GM10847 (cell line): Measurements from ENCODE around the gene KRT81.

Source experiments
- POLR2A ChIP-seq: IDR thresholded peaks from 2 replicates; pipeline ENCODE4 v1.6.1; 2011; ENCODE audit not compliant: insufficient read length; ENCODE audit errors: extremely low read depth

The KRT81 gene

GRCh38 chr12:52250048-52250990 is 41.0 kb downstream of the KRT81 start:
- no peak for TF ChIP-seq POLR2A

- no peak for TF ChIP-seq POLR2A
These were observed 41.8 kb downstream of the KRT81 start for GRCh38 chr12:52249511-52250047.

- TF ChIP-seq POLR2A, result no peak
These were observed 42.5 kb downstream of the KRT81 start for GRCh38 chr12:52248541-52249461.

- no peak for TF ChIP-seq POLR2A
These were observed 43.5 kb downstream of the KRT81 start for GRCh38 chr12:52247622-52248540.

GRCh38 chr12:52246720-52247621 is 44.4 kb downstream of the KRT81 start:
- TF ChIP-seq POLR2A, result no peak

GRCh38 chr12:52245962-52246569 is 45.3 kb downstream of the KRT81 start:
- no peak for TF ChIP-seq POLR2A

- TF ChIP-seq POLR2A, result no peak
These were observed 45.9 kb downstream of the KRT81 start for GRCh38 chr12:52245259-52245961.

- no peak for TF ChIP-seq POLR2A
These were observed 46.7 kb downstream of the KRT81 start for GRCh38 chr12:52244615-52244994.

- peak; percentile 21 for TF ChIP-seq POLR2A
These were observed 47.3 kb downstream of the KRT81 start for GRCh38 chr12:52243856-52244614.

GRCh38 chr12:52243259-52243855 is 48.0 kb downstream of the KRT81 start:
- no peak for TF ChIP-seq POLR2A

GRCh38 chr12:52242442-52243258 is 48.7 kb downstream of the KRT81 start:
- no peak for TF ChIP-seq POLR2A
